SK-MEL-5 (cell line): ENCODE measurements around the gene TCF7L1. TPM values are rescaled to one million over a fixed set of nuclear protein-coding genes. Genes with fewer than 3 reads are reported as not detected.

Source experiments
- DNase-seq: peaks from one replicate; pipeline ENCODE4 v3.0.0-alpha.2; 2016; ENCODE audit warnings: low read depth, low spot score
- in situ Hi-C: cut with HindIII; loops from 2 replicates; pipeline ENCODE4 v1.10.0; 2016; ENCODE audit warnings: low sequenced_read_pairs, high pct_unique_total_duplicates, low pct_unique_long_range_greater_than_20kb
- total RNA-seq: library from RNA; depleted of rRNA; stranded (reverse); fragments of >200 nt; shearing (Covaris generic); gene quantifications from 2 replicates; pipeline ENCODE4 v1.2.3, GENCODE V29; 2014

TCF7L1 gene
- total RNA-seq, 1 experiment from 2014 or later: 0.71 TPM

DNA sequence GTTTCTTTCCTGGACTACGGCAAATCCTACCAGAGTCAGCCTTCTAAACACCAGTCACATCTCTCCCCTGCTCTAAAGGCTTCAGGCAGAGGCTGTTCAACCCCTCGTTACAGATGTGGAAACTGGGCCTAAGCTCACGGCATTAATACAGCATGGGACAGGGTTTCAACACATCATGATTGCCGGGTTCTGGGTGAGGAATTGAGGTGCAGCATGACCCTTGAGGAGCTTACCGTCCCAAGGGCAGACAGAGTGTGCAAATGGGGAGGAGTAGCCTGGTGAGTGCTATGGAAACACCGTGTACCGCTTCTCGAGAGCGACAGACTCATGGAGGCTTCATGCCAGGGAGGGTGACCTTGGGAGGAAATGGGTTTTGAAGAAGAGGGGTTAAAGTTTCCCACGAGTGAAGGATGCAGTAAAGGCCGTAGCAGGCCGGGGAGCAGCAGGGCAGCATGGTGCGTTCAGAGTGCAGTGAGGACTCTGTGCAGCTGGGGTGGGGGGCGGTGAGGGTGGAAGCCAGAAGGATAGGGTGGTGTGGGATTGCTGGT lies 143.5 kb downstream of the TCF7L1 start:
- DNase-seq: no peak
- in situ Hi-C loops: no loop called here

DNA sequence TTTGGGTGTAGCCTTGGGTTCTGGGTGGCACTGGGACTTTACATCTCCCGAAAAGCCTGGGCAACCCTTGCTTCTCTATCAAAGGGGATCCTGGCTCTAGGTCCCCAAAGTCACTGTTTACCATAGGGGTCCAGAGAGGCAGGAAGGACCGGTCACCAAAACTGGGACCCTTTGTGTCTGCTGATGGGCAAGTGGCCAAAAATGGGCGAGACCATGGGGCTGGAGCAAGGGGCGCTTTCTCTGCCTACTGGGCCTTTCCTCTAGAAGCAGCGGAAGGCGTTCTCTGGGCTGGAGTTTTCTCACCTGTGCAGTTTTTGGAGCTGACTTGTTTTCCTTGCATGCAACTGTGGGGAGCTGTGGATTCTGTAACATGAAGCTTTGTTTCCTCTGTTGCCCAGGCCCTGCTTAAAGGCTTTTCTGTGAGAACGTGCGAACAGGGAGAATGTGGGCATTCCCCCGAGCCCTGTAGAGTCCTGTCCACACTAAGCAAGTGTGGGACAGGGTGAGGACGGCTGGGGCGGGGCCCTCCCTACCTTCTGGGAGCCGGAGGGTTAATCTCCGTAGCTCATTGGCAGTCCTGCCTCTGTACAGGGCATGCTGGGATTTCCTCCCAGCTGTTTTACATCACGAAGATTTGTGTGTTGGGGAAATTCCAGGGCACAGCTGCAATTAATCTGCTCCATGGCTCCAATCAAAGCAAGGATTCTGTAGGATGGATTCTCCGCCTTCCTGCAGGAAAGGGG lies 144.4 kb downstream of the TCF7L1 start:
- in situ Hi-C loops: no loop called here

DNA sequence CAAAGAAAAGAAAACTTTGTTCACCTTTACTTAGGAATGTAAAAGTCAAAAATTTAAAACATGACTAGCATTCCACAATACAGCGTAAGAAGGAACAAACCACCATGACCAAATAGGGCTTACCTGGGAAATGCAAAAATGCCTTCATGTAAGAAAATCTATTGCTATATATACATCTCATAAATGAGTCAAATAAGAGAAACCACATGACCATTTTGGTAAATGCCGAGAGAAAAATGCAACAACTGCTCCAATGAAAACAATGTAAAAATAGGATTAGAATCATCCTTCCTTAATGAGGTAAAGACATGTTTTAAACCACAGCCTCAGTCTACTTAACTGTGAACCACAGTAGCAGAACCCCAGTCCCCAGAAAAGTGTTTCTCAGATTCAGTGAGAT lies 145.2 kb downstream of the TCF7L1 start:
- DNase-seq: no peak
- in situ Hi-C loops: no loop called here

More for the DNA sequence above, 144.4 kb downstream of the TCF7L1 start:
- DNase-seq: no peak

DNA sequence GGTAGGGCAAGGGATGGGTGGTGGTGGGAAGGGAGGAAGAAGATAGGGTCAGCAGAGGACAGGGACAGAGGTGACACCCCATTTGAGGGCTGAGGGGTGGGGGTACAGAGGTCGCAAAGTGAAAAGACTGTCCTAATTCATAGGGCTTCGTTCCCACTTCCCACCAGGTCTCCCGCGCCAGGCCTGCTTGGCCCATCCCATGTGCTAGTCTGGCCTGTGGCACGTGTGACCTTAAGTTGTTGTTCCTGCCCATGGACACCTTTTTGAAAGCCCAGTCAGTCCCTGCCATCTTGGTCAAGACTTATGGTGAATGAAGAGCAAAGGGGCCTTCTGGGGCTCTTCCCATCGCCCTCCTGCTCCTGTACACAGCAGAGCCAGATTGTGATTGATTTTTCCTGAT lies 148.4 kb downstream of the TCF7L1 start:
- DNase-seq: no peak
- in situ Hi-C loops: no loop called here

DNA sequence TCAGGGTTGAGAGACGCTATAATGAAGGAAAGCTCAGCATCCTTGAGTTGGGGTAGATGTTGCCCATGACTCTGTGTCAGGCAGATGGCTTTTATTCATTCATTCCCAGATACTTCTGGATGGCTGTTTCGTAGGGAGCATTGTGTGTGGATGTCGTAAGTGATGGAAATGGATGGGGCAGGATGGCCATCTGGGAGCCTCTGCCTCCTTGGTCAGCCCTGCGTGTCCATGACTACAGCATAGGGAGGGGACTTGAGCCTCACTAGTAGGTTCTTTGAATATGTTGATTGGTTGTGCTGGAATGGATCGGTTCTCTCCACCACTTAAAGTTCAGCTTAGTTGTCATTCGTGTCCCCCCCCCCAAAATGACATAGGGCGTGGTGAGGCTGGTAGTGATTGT lies 149.7 kb downstream of the TCF7L1 start:
- no peak for DNase-seq
- in situ Hi-C loops: no loop called here

DNA sequence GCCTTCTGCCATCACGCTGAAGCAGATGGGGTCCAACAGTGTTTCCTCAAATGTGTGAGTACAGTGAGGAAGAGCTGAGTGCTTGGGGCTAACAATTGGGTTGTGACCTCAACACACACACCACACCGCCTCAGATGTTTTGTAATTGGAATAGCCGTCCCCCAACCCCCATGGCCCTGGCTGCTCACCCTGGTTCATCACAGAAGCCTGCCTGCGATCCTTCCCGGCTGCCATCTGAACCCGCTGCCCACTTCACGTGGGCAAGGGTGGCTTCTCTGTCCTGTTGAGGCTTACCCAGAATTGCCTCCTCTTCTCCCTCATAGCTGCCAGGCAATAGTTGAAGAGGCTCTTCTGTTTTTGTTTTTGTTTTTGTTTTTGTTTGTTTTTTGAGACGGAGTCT lies 150.4 kb downstream of the TCF7L1 start:
- in situ Hi-C loops: no loop called here
- DNase-seq: no peak

DNA sequence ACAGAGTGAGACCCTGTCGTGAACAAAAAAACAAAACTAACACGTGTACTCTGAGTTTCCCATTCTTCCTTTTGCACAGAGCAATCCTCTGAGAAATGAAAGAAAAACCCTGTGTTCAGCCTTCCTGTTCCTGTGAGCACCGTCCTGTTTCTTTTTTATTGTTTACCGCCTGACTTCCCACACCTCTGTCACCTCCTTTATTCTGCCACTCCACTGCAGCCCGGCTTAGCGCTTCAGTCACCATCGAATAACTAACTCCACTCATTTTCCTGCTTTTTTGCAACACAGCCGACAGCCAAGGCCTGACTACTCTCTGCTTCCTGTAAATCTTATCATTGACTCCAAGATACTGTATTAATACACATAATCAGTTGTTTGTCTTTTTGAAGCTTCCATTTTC lies 153.7 kb downstream of the TCF7L1 start:
- in situ Hi-C loops: no loop called here
- DNase-seq: no peak

DNA sequence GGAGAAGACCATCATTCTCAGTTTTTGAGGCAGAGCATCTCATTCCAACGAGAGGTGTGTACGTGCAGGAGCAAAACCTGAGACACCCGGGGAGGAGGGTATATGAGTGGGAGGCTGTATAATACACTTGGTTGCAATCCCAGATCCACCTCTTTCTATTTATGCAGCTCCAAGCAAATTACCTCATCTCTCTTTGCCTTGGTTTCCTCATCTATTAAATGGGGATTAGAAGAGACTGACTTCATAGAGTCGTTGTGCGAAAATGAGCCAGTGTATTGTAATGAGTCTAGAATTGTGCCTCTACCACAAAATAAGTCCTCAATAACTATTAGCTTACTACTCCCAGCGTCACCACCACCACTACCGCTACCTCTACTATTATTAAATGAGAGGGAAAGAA lies 154.5 kb downstream of the TCF7L1 start:
- DNase-seq: no peak
- in situ Hi-C loops: no loop called here

DNA sequence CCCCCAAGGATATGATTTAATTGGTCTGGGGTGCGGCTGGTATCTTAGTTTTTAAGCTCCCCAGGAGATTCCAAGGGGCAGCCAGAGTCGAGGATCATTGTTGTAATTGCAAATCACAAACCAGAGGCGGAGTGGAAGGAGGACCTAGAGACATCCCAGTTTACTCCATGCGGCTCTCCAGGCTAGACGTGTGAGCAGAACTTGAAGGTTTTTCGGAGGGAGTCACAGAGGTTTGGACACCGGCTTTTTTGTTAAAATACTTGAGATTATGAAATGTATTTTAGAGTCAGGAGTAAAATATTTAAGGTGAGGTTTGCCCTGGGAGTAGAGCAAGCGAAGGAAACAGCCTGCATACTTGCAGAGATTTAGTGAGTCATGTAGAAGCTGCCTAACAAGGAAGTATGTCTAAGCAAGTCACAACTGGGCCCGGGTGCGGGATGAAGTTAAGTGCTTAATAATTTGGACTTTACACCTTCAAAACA lies 155.1 kb downstream of the TCF7L1 start:
- DNase-seq: no peak
- in situ Hi-C loops: no loop called here

DNA sequence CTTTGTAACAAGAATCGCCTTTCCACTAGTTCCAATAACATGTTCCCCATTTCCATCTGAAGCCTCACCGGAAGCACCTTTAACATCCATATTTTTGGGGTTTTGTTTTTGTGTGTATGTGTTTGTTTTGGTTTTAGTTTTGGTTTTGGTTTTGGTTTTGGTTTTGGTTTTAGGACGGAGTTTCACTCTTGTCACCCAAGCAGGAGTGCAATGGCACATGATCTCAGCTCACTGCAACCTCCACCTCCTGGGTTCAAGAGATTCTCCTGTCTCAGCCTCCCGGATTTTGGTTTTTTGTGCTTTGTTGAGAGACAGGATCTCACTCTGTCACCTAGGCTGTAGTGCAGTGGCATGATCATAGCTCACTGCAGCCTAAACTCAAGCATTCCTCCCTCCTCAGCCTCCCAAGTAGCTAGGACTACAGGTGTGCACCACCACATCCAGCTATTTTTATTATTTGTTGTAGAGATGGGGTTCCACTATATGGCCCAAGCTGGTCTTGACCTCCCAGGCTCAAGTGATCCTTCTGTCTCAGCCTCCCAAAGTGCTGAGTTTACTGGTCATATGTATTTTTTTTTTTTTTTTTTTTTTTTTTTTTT lies 158.3 kb downstream of the TCF7L1 start:
- in situ Hi-C loops: no loop called here
- no peak for DNase-seq

DNA sequence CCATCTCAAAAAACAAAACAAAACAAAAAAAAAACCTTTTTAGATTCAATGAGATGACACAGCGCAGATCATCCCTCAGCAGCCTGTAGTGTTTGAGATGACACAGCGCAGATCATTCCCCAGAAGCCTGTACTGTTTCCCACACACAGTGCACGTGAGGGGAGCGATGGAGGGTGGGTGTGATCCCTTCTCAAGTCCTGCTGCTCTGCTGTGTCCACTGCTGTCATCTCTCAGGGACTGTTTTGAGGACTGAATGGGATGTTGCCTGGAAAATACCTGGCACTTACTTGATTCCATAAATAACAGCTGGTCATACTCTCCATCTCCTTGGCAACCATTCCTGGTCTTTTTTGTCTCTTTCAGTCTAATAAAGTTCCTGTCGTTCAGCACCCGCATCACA lies 168.9 kb downstream of the TCF7L1 start:
- no peak for DNase-seq
- in situ Hi-C loops: no loop called here

DNA sequence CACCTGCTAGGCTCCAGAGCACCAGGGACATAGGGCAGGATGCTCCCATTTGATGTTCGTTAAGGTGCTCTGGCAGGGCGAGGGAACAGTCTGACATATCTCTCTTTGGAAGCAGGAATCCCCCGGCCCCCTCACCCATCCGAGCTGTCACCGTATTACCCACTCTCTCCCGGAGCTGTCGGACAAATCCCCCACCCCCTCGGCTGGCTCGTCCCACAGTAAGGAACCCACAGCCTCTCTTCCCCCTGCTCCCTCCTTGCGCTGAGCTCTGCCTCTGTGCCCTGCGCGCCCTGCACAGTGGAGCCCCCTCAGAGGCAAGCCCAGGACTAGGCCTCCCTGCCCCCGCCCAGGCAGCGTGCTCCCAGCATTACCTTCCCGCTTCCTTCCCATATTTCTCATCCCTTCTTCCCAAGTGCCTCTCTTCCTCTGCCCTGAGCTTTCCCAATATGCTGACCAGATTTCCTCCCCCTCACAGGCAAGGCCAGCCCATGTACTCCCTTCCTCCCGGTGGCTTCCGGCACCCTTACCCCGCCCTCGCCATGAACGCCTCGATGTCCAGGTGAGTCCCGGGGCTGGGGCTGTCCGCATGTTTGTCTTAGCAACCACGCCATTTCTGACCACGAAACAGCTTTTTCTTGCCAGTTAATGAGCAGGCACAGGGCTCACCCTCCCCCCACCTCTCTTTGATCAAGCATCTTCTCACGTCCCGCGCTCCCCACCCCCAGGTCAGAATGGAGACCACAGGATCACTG lies 170.8 kb downstream of the TCF7L1 start:
- in situ Hi-C loops: no loop called here
- DNase-seq: no peak

DNA sequence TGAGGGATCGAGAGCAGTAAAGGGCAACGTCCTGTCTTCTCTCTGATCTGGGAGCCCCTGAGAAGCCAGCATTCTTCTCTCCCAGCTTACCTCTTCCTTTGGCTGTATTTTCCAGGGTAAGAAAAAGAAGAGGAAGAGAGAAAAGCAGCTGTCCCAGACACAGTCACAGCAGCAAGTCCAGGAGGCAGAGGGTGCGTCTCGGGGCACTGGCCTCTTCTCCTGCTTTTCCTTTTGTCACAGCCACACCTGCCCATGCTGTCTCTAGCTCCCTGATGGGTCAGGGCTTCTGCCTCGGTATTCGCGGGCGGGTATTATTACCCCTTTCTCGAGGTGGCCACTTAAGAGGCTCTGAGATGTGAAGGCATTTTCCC lies 174.3 kb downstream of the TCF7L1 start:
- in situ Hi-C loops: no loop called here
- DNase-seq: no peak

DNA sequence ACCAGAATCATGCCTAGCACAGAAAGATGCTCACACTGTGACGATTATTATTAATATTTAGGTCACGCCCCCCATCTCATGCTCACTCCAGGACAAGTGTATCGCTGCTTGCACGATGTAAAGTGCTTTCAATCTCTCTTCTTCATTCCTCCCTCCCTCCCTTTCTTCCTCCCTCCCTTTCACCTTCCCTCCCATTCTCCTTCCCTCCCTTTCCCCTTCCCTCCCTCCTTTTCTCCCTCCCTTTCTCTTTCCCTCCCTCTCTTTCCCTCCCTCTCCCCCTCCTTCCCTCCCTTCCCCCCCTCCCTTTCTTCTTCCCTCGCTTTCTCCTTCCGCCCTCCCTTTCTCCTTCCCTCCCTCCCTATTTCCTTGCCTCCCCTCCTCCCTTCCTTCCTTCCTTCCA lies 175.0 kb downstream of the TCF7L1 start:
- no peak for DNase-seq
- in situ Hi-C loops: no loop called here

DNA sequence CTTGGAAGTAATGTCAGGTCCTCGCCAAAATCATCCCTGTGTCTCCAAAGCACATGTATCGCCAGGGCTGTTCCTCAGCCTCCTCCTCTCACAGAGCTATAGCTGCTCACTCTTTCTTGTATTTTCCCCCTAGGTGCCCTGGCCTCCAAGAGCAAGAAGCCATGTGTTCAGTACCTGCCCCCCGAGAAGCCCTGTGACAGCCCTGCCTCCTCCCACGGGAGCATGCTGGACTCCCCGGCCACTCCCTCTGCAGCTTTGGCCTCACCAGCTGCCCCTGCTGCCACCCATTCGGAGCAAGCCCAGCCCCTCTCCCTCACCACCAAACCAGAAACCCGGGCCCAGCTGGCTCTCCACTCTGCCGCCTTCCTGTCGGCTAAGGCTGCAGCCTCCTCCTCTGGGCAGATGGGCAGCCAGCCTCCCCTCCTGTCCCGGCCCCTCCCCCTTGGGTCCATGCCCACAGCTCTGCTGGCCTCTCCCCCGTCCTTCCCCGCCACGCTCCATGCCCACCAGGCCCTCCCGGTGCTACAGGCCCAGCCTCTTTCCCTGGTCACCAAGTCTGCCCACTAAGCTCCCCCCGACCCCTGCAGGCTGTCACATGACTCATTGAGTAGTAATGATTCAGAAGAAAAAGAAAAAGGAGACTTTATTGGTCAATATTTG lies 175.8 kb downstream of the TCF7L1 start:
- no peak for DNase-seq
- in situ Hi-C loops: no loop called here

DNA sequence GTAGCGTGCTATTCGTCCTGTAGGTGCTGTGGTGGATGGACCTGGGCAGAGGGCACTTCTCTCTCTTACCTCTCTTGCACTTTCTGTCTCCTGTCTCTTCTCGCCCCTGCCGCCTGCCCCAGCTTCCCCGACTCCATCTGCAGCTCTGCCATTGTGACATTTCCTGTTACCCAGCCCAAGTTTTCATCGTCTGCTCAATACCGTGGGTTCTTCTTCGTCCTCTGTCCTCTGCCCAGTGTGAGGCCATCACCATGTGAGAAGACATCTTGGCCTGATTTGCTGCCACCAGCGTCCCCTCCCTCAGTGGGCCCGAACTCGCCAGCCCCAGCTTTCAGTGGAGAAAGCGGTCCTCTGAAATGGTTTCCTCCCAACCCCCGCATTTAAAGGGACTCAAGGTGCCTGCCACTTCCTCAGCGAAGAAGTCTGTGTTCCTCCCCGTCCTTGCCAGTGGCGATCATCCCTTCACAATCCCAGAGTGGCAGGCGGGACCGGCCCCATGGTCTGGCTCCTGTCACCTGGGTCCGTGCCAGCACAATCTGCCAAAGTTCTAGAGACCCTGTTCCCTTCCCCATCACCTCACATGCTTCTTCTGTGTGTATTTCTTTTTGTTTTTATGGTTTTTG lies 176.6 kb downstream of the TCF7L1 start:
- in situ Hi-C loops: no loop called here
- no peak for DNase-seq

DNA sequence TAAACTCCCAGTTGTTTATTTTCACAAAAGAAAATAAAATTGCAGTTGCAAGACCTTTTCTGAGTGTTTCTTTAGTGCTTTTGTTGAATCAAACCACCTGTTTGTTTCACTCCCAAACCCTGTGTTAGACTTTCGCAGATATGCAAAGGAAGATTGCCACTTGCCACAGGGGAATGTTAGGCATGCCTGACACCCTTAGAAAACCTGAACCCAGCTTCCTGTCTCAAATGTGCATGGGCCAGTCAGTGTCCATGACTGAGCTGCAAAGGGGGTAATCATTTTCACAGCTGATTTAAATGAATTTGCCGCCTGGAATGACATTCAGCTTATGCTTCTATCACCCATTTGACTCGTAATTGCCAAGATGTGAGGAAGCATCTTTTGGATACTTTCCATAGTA lies 177.1 kb downstream of the TCF7L1 start:
- in situ Hi-C loops: no loop called here

DNA sequence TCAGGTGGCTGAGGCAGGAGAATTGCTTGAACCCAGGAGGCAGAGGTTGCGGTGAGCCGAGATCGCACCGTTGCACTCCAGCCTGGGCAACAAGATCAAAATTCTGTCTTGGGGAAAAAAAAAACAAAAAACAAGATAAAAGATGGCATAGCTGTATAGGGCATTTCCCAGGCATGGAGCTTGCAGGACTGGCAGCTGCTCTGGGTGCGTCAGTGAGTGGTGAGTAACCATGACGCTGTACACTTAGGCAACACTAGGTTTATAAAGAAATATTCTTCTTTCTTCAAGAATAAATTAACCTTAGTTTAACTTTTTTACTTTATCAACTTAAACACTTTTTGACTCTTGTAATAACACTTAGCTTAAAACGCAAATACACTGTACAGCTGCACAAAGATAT lies 179.2 kb downstream of the TCF7L1 start:
- in situ Hi-C loops: no loop called here
- DNase-seq: no peak

More for the DNA sequence above, 177.1 kb downstream of the TCF7L1 start:
- DNase-seq: no peak
